Thymus (tissue), 11 donors: ENCODE results near the gene FOXD1. TPM values are rescaled to one million over a fixed set of nuclear protein-coding genes. Genes with fewer than 3 reads are reported as not detected.

Experiments used
- DNase-seq, 9 donors: peaks; one replicate each; pipeline ENCODE4 v3.0.0-alpha.2; 2013; ENCODE audit warnings: low spot score in 9 of 9, low read depth in 6 of 9, missing footprints in 1 of 9
- H3K27ac ChIP-seq, 2 donors: one replicate each; pipeline ENCODE4 v1.5.1; 2013; ENCODE audit warnings: control low read depth in 1 of 2, low read depth in 1 of 2, low read length in 1 of 2, mild to moderate bottlenecking in 1 of 2, moderate library complexity in 1 of 2
- H3K27me3 ChIP-seq, 2 donors: one replicate each; pipeline ENCODE4 v1.5.1; 2013; ENCODE audit warnings: low read length in 1 of 2; ENCODE audit not compliant: control insufficient read depth in 2 of 2, insufficient read depth in 1 of 2
- H3K36me3 ChIP-seq, 2 donors: one replicate each; pipeline ENCODE4 v1.5.1; 2013; ENCODE audit warnings: low read length in 1 of 2, mild to moderate bottlenecking in 1 of 2, moderate library complexity in 1 of 2; ENCODE audit not compliant: control insufficient read depth in 2 of 2, insufficient read depth in 2 of 2
- H3K4me1 ChIP-seq, 2 donors: one replicate each; pipeline ENCODE4 v1.5.1; 2013; ENCODE audit warnings: low read length in 2 of 2; ENCODE audit not compliant: control insufficient read depth in 2 of 2, insufficient read depth in 2 of 2
- H3K4me3 ChIP-seq, 2 donors: one replicate each; pipeline ENCODE4 v1.5.1; 2013; ENCODE audit warnings: low read length in 2 of 2, control low read depth in 1 of 2, mild to moderate bottlenecking in 1 of 2
- H3K9me3 ChIP-seq, 2 donors: one replicate each; pipeline ENCODE4 v1.5.1; 2013; ENCODE audit warnings: low read length in 1 of 2, mild to moderate bottlenecking in 1 of 2; ENCODE audit not compliant: control insufficient read depth in 2 of 2, insufficient read depth in 1 of 2
- WGBS: extraction: QIAGEN DNeasy Blood & Tissue Kit; methylation state at CpG from one replicate; pipeline ENCODE4 v1.1.7; 2013; 5-methylcytosine and 5-hydroxymethylcytosine counted together
- polyA plus RNA-seq: library from polyadenylated mRNA; stranded (reverse); fragments of 200-250 nt; gene quantifications from one replicate; pipeline ENCODE4 v1.2.3, GENCODE V29; 2013
- total RNA-seq: library from RNA; stranded (reverse); fragments of 120-200 nt; gene quantifications from one replicate; pipeline ENCODE4 v1.2.4, GENCODE V29; 2013
- donor health status: healthy.

The FOXD1 gene
- total and polyA plus RNA-seq, 2 donors, result 0.05 to 0.23 TPM

- DNase-seq, result no peak
- peaks cover 31 to 55% of the 10 kb centered on the region in 2 donors for H3K27me3 ChIP-seq
- H3K36me3 ChIP-seq, result no peaks in the 10 kb centered on the region
These were observed 17.2 kb downstream of the FOXD1 start for GRCh38 chr5:73431204-73431851.

DNA sequence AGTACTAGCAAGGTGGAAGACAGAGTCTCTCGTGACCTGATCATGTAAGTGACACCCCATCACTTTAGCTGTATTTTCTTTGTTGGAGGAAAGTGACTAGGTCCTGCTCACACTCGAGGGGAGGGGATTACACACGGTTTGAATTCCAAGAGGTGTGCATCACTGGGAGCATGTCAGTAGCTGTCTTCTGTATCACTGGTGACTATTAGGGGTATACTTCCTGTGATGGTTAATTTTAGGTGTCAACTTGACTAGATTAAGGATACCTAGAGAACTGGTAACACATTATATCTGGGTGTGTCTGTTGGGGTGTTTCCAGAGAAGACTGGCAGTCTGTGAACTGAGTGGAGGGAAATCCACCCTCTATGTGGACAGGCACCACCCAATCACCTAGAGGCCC is 22.5 kb downstream of the FOXD1 start:
- no peak for DNase-seq
- Histone ChIP-seq H3K36me3 (no peaks in the 10 kb centered on the region), H3K9me3 (no peaks in the 10 kb centered on the region), H3K27me3 (peaks cover 21 to 46% of the 10 kb centered on the region in 2 donors), H3K27ac (no peak overlapping the region), H3K4me3 (no peak overlapping the region), H3K4me1 (no peaks in the 10 kb centered on the region)
- 89% methylated on average over 3 of the region's 3 CpGs for WGBS

More at GRCh38 chr5:73431204-73431851, 17.2 kb downstream of the FOXD1 start:
- no peak overlapping the region for H3K4me3 ChIP-seq
- peaks cover 0 to 1% of the 10 kb centered on the region in 2 donors for H3K9me3 ChIP-seq
- no peak overlapping the region for H3K27ac ChIP-seq
- H3K4me1 ChIP-seq, result no peaks in the 10 kb centered on the region

GRCh38 chr5:73424556-73424977 is 24.0 kb downstream of the FOXD1 start:
- DNase-seq, result no peak
- Histone ChIP-seq H3K27ac (no peak overlapping the region), H3K4me3 (no peak overlapping the region), H3K27me3 (peaks cover 27 to 55% of the 10 kb centered on the region in 2 donors), H3K9me3 (no peaks in the 10 kb centered on the region), H3K4me1 (no peaks in the 10 kb centered on the region), H3K36me3 (no peaks in the 10 kb centered on the region)
- WGBS, result 79% methylated on average over 5 of the region's 5 CpGs

DNA sequence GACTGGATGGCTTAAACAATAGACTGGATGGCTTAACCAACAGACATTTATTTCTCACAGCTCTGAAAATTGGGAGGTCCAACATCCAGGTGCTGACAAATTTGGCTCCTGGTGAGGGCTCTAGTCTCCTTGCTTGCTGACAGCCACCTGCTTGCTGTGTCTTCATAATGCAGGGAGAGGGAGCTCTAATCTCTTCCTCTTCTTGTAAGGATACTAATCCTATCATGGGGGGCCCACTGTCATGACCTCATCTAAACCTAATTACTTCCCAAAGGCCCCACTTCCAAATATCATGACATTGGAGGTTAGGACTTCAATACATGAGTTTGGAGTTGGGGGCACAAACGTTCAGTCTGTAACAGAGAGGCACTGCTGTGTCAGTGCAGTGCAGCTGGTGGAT is 26.4 kb downstream of the FOXD1 start:
- Histone ChIP-seq H3K27me3 (peaks cover 44 to 76% of the 10 kb centered on the region in 2 donors), H3K27ac (no peak overlapping the region), H3K9me3 (no peaks in the 10 kb centered on the region), H3K36me3 (no peaks in the 10 kb centered on the region), H3K4me3 (no peak overlapping the region), H3K4me1 (no peaks in the 10 kb centered on the region)
- no peak for DNase-seq
- WGBS, result 66% methylated on average over 1 of the region's 1 CpG

DNA sequence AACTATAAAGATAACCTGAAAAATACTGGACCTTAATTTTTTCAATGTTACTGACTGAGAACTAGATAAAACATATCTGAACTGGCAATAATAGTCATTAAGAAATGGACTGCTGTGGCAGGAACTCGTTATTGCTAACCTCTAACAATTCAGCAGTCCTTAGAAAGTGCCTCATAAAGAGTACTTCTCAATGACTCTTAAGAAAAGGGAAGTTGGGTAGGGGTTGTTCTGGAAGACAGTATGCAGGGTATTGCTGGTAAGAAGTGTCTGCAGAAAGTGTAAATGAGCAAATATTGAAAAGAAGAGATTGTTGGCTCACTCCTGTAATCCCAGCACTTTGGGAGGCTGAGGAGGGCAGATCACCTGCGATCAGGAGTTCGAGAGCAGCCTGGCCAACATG is 27.9 kb downstream of the FOXD1 start:
- H3K4me3 ChIP-seq, result no peak overlapping the region
- WGBS, result 38% methylated on average over 3 of the region's 3 CpGs
- no peak for DNase-seq
- H3K4me1 ChIP-seq, result no peaks in the 10 kb centered on the region
- H3K27ac ChIP-seq, result no peak overlapping the region
- H3K36me3 ChIP-seq, result no peaks in the 10 kb centered on the region
- H3K27me3 ChIP-seq, result peaks cover 41 to 82% of the 10 kb centered on the region in 2 donors
- H3K9me3 ChIP-seq, result no peaks in the 10 kb centered on the region

DNA sequence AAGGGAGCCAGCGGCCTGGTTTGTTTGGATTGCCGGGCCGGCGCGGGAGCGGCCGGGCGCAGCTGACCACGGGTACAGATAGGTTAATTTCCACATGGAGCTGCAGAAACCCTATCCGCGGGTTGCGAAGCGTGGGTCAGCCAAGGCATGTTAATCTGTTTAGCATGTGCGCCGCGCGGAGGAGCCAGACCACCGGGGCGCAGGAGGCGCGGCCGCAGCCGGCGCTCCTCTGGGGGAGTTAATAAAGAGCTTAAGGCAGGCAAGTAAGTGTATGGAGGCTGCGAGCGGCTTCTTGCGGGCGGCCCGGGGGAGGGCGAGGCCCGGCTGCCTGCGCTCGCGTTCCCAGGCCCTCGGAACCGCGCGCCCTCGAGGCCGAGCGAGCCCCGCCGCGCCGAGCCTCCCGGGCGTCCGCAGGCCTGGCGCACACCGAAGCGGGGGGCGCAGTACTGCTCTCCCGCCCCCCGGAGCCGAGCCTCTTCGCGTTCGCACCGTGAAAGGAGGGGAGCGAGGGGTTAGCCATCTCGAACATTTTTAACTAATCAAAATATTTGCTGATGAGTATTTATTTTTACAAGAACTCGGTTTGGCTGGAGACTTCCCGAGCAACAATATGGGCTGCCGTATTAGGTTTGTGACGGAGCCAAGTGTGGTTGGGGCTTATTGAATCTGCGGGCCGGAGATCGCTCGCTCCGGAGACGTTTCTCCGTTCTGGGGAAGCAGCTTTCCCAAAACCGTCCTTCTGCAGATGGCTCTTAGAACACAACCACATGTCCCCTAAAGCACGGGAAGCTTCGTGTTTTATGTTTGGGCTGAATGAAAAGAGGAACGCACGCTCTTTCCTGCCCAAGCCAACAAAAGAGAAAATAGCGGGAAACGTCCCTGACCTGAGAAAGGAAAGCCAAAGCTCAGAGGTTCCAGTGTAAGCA is 28.8 kb downstream of the FOXD1 start:
- no peaks in the 10 kb centered on the region for H3K9me3 ChIP-seq
- H3K36me3 ChIP-seq, result no peaks in the 10 kb centered on the region
- no peaks in the 10 kb centered on the region for H3K4me1 ChIP-seq
- H3K27me3 ChIP-seq, result peaks cover 41 to 85% of the 10 kb centered on the region in 2 donors
- H3K4me3 ChIP-seq, result no peak overlapping the region
- no peak for DNase-seq
- no peak overlapping the region for H3K27ac ChIP-seq
- WGBS, result 3% methylated on average over 79 of the region's 79 CpGs

GRCh38 chr5:73419117-73419464 is 29.5 kb downstream of the FOXD1 start:
- Histone ChIP-seq H3K4me3 (no peak overlapping the region), H3K27me3 (peaks cover 41 to 85% of the 10 kb centered on the region in 2 donors)

DNA sequence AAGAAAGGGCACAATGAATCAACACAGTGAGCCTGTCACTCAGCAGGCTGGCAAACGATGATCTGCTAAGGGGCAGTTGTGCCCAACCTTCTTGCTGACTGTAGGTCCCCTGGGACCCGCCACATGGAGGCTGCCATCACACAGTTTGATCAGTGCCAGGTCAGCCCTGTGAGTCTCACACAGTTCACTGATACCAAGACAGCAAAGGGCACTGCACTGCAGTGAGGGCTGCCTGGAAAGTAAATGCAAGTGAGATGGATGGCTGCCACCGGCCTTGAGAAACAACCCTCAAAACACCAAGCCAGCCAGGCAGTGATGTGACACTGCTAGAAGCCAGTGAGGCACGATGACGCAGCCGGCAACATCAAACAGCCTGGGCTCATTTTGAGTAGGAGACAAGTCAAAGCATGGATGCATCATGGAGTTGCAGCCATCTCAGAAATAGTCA is 30.3 kb downstream of the FOXD1 start:
- Histone ChIP-seq H3K27ac (no peak overlapping the region), H3K27me3 (peaks cover 41 to 80% of the 10 kb centered on the region in 2 donors), H3K36me3 (no peaks in the 10 kb centered on the region), H3K9me3 (no peaks in the 10 kb centered on the region), H3K4me1 (no peaks in the 10 kb centered on the region), H3K4me3 (no peak overlapping the region)
- WGBS, result 35% methylated on average over 6 of the region's 6 CpGs
- DNase-seq, result no peak

More at GRCh38 chr5:73419117-73419464, 29.5 kb downstream of the FOXD1 start:
- H3K36me3 ChIP-seq, result no peaks in the 10 kb centered on the region
- H3K4me1 ChIP-seq, result no peaks in the 10 kb centered on the region
- no peaks in the 10 kb centered on the region for H3K9me3 ChIP-seq
- DNase-seq, result no peak
- H3K27ac ChIP-seq, result no peak overlapping the region
- 3% methylated on average over 6 of the region's 6 CpGs for WGBS
